HEK293 (cell line): ENCODE measurements around the gene NTN4.

Source experiments
- ZFP41 ChIP-seq: fragments of 450-650 bp; formaldehyde crosslinking; IDR thresholded peaks from 2 replicates; pipeline ENCODE4 v1.5.1; 2016; ENCODE audit warnings: missing biosample characterization, missing genetic modification characterization, borderline replicate concordance
- TF ChIP-seq, protein P1 (sequence below): fragments of 450-650 bp; formaldehyde crosslinking; IDR thresholded peaks from 2 replicates; pipeline ENCODE4 v1.5.1; 2016; ENCODE audit warnings: missing biosample characterization, missing genetic modification characterization

DNA sequence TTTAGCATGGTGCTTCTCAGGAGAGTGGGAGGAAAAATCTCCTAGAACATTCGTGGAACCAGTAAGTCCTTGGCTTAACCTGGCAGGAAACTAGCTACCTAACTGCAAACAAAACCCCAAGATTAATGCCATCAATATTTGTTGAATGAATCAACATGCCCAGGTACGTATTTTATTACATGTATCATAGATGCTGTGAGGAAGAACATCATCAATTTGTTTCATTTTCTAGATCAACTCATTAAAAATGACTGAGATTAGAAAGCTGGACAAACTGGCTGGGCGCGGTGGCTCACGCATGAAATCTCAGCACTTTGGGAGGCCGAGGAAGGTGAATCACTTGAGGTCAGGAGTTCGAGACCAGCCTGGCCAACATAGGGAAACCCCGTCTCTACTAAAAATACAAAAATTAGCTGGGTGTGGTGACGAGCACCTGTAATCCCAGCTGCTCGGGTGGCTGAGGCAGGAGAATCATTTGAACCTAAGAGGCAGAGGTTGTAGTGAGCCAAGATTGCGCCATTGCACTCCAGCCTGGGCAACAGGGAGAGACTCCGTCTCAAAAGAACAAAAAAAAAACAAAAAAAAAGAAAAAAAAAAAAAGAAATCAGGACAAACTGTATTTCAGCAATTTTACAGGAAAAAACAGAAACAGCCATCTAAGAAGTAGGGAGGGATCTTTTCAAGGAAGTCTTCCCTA lies 88.7 kb downstream of the NTN4 start:
- no peak for TF ChIP-seq ZFP41 (tag by site-specific recombination)
- TF ChIP-seq, protein P1, sequence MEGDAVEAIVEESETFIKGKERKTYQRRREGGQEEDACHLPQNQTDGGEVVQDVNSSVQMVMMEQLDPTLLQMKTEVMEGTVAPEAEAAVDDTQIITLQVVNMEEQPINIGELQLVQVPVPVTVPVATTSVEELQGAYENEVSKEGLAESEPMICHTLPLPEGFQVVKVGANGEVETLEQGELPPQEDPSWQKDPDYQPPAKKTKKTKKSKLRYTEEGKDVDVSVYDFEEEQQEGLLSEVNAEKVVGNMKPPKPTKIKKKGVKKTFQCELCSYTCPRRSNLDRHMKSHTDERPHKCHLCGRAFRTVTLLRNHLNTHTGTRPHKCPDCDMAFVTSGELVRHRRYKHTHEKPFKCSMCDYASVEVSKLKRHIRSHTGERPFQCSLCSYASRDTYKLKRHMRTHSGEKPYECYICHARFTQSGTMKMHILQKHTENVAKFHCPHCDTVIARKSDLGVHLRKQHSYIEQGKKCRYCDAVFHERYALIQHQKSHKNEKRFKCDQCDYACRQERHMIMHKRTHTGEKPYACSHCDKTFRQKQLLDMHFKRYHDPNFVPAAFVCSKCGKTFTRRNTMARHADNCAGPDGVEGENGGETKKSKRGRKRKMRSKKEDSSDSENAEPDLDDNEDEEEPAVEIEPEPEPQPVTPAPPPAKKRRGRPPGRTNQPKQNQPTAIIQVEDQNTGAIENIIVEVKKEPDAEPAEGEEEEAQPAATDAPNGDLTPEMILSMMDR (tag by site-specific recombination): no peak
